Natural killer cell (primary cell): Measurements from ENCODE around the gene WDFY3. TPM values are rescaled to one million over a fixed set of nuclear protein-coding genes. Genes with fewer than 3 reads are reported as not detected.

Experiments
- ATAC-seq, 3 donors: fragments of 150-1000 bp in 2 of 3; fragments of 200-7000 bp in 1 of 3; cut with Tn5 transposase; 1 replicate in 1 of 3; 2 replicates in 2 of 3; pipeline ENCODE4 v1.10.0; 2021; ENCODE audit warnings: mild to moderate bottlenecking in 2 of 3, moderate library complexity in 2 of 3
- DNase-seq, 2 donors: peaks; one replicate each; pipeline versions ENCODE4 v3.0.0 to v3.0.0-alpha.2; 2013 to 2021; ENCODE audit warnings: mixed read lengths in 1 of 2
- H3K27ac ChIP-seq: one replicate; pipeline ENCODE4 v1.5.1; 2013; ENCODE audit warnings: mild to moderate bottlenecking, low read length
- H3K27me3 ChIP-seq: one replicate; pipeline ENCODE4 v1.6.1; 2013; ENCODE audit warnings: low read length; ENCODE audit not compliant: control insufficient read depth, insufficient read depth
- H3K36me3 ChIP-seq: one replicate; pipeline ENCODE4 v1.6.1; 2013; ENCODE audit warnings: low read length; ENCODE audit not compliant: control insufficient read depth, insufficient read depth
- H3K4me1 ChIP-seq: one replicate; pipeline ENCODE4 v1.6.1; 2013; ENCODE audit warnings: low read length; ENCODE audit not compliant: control insufficient read depth, insufficient read depth
- H3K4me3 ChIP-seq: one replicate; pipeline ENCODE4 v1.5.1; 2013; ENCODE audit warnings: low read length
- H3K9me3 ChIP-seq: one replicate; pipeline ENCODE4 v1.6.1; 2013; ENCODE audit warnings: low read length; ENCODE audit not compliant: control insufficient read depth, insufficient read depth
- H3K27ac Mint-ChIP-seq, 2 donors: one replicate each; pipeline ENCODE4 v1.8.0; 2022; ENCODE audit warnings: mild to moderate bottlenecking in 2 of 2, mixed read lengths in 2 of 2, moderate library complexity in 1 of 2
- H3K27me3 Mint-ChIP-seq, 2 donors: one replicate each; pipeline ENCODE4 v1.8.0; 2022; ENCODE audit warnings: low read depth in 2 of 2, mixed read lengths in 2 of 2
- H3K36me3 Mint-ChIP-seq: one replicate; pipeline ENCODE4 v1.8.0; 2022; ENCODE audit warnings: mixed read lengths
- H3K4me1 Mint-ChIP-seq, 2 donors: one replicate each; pipeline ENCODE4 v1.8.0; 2022; ENCODE audit warnings: mixed read lengths in 2 of 2
- H3K4me3 Mint-ChIP-seq: one replicate; pipeline ENCODE4 v1.8.0; 2022; ENCODE audit warnings: mild to moderate bottlenecking, moderate library complexity, mixed read lengths
- H3K9me3 Mint-ChIP-seq, 2 donors: one replicate each; pipeline ENCODE4 v1.8.0; 2022; ENCODE audit warnings: mixed read lengths in 2 of 2
- CTCF ChIP-seq: fragments of 200-600 bp; IDR thresholded peaks from one replicate; pipeline ENCODE4 v1.8.0; 2022; ENCODE audit warnings: antibody characterized with exemption
- WGBS: methylation state at CpG from one replicate; pipeline ENCODE4 v1.1.7; 2013; ENCODE audit warnings: missing lambda C conversion rate; ENCODE audit not compliant: insufficient coverage; 5-methylcytosine and 5-hydroxymethylcytosine counted together
- intact Hi-C: fragments of 100-400 bp; cut with micrococcal nuclease; formaldehyde crosslinking; loops from one replicate; pipeline ENCODE4 v1.14.2; 2022
- total RNA-seq, 4 donors: library from RNA; stranded (reverse); fragments of 120-200 nt in 1 of 4; gene quantifications; one replicate each; pipeline versions ENCODE4 v1.2.3 to v1.2.4, GENCODE V29; 2013 to 2022

WDFY3 gene
- total RNA-seq, 3 donors from 2014 or later (not counting 1 experiment from before 2014, with no cell fraction given): 2.5 to 7.2 (median 6.0) TPM

GRCh38 chr4:84874619-84875018 is 91.9 kb downstream of the WDFY3 start:
- H3K4me3 ChIP-seq: no peak overlapping the region
- no peak overlapping the region for H3K27ac Mint-ChIP-seq
- H3K27me3 Mint-ChIP-seq: no peaks in the 10 kb centered on the region
- no peak for ATAC-seq
- no peaks in the 10 kb centered on the region for H3K27me3 ChIP-seq
- intact Hi-C loops: no loop called here
- DNase-seq: no peak
- no peaks in the 10 kb centered on the region for H3K4me1 Mint-ChIP-seq
- H3K36me3 ChIP-seq: no peaks in the 10 kb centered on the region
- TF ChIP-seq CTCF: no peak
- no peak overlapping the region for H3K4me3 Mint-ChIP-seq
- peaks cover 6% of the 10 kb centered on the region for H3K9me3 ChIP-seq
- peaks cover 5 to 10% of the 10 kb centered on the region in 2 donors for H3K9me3 Mint-ChIP-seq
- no peaks in the 10 kb centered on the region for H3K36me3 Mint-ChIP-seq
- H3K27ac ChIP-seq: no peak overlapping the region
- no peaks in the 10 kb centered on the region for H3K4me1 ChIP-seq
- 93% methylated on average over 3 of the region's 3 CpGs for WGBS

- no peaks in the 10 kb centered on the region for H3K27me3 Mint-ChIP-seq
- H3K27ac ChIP-seq: no peak overlapping the region
- intact Hi-C loops: no loop called here
- H3K9me3 Mint-ChIP-seq: peaks cover 5 to 6% of the 10 kb centered on the region in 2 donors
- TF ChIP-seq CTCF: no peak
- no peak overlapping the region for H3K4me3 ChIP-seq
- H3K27me3 ChIP-seq: no peaks in the 10 kb centered on the region
- no peaks in the 10 kb centered on the region for H3K36me3 Mint-ChIP-seq
- H3K9me3 ChIP-seq: no peaks in the 10 kb centered on the region
- DNase-seq: no peak
- no peak for ATAC-seq
- no peaks in the 10 kb centered on the region for H3K4me1 ChIP-seq
- WGBS: 86% methylated on average over 1 of the region's 2 CpGs
- no peaks in the 10 kb centered on the region for H3K4me1 Mint-ChIP-seq
- no peak overlapping the region for H3K27ac Mint-ChIP-seq
- no peak overlapping the region for H3K4me3 Mint-ChIP-seq
- no peaks in the 10 kb centered on the region for H3K36me3 ChIP-seq
These were observed 95.9 kb downstream of the WDFY3 start for GRCh38 chr4:84870398-84871163.

- intact Hi-C loops: no loop called here
- H3K4me3 Mint-ChIP-seq: no peak overlapping the region
These were observed 100.2 kb downstream of the WDFY3 start for GRCh38 chr4:84866295-84866694.

More at GRCh38 chr4:84866295-84866694, 100.2 kb downstream of the WDFY3 start:
- H3K27me3 ChIP-seq: no peaks in the 10 kb centered on the region
- H3K27ac Mint-ChIP-seq: no peak overlapping the region
- H3K36me3 ChIP-seq: no peaks in the 10 kb centered on the region
- no peaks in the 10 kb centered on the region for H3K27me3 Mint-ChIP-seq
- H3K9me3 Mint-ChIP-seq: peaks cover 3 to 4% of the 10 kb centered on the region in 2 donors
- no peak overlapping the region for H3K4me3 ChIP-seq
- no peaks in the 10 kb centered on the region for H3K4me1 ChIP-seq
- no peak for DNase-seq
- H3K27ac ChIP-seq: no peak overlapping the region
- no peak for TF ChIP-seq CTCF
- no peak for ATAC-seq
- H3K36me3 Mint-ChIP-seq: no peaks in the 10 kb centered on the region
- no peaks in the 10 kb centered on the region for H3K9me3 ChIP-seq
- H3K4me1 Mint-ChIP-seq: no peaks in the 10 kb centered on the region
- WGBS: 100% methylated on average over 2 of the region's 2 CpGs
